H1 (cell line): ENCODE measurements around the gene IL23A. TPM values are rescaled to one million over a fixed set of nuclear protein-coding genes. Genes with fewer than 3 reads are reported as not detected.

ENCODE experiments used
- CTCF ChIA-PET: fragments of 300-600 bp; sonication (Branson Sonifier 250); formaldehyde crosslinking; loops from one replicate; lab custom pipeline; 2021; ENCODE audit not compliant: partially characterized antibody; lab: Charles Lee
- POLR2A ChIA-PET: fragments of 300-600 bp; sonication (Branson Sonifier 250); formaldehyde crosslinking; loops from one replicate; lab custom pipeline; 2021; ENCODE audit warnings: inconsistent platforms; ENCODE audit not compliant: partially characterized antibody; lab: Charles Lee
- DNase-seq, 2 experiments: peaks; one replicate each; pipeline versions ENCODE4 v3.0.0 to v3.0.0-alpha.2; 2010 to 2022; ENCODE audit warnings: low spot score in 2 of 2, low read depth in 1 of 2, mixed read lengths in 1 of 2
- FAIRE-seq: peaks from 2 replicates; lab custom pipeline; 2011; peaks lifted over from hg19 to GRCh38; lab: Jason Lieb, UNC
- H2AFZ ChIP-seq: 2 replicates; pipeline ENCODE4 v1.8.1; 2012; ENCODE audit warnings: low read length, inconsistent platforms
- H2AK5ac ChIP-seq: 2 replicates; pipeline ENCODE4 v1.6.1; 2013; ENCODE audit warnings: low read depth, low read length
- H2BK120ac ChIP-seq: replicated peaks from 2 replicates; pipeline ENCODE3; 2013; ENCODE audit warnings: low read depth, low read length, inconsistent platforms
- H2BK12ac ChIP-seq: 2 replicates; pipeline ENCODE4 v1.6.1; 2013; ENCODE audit warnings: low read depth, low read length
- H2BK15ac ChIP-seq: 2 replicates; pipeline ENCODE4 v1.6.1; 2013; ENCODE audit warnings: low read length
- H2BK20ac ChIP-seq: 2 replicates; pipeline ENCODE4 v1.6.1; 2013; ENCODE audit warnings: low read length
- H2BK5ac ChIP-seq: 2 replicates; pipeline ENCODE4 v1.6.1; 2013; ENCODE audit warnings: low read depth, low read length
- H3K14ac ChIP-seq: 2 replicates; pipeline ENCODE4 v1.6.1; 2013; ENCODE audit warnings: inconsistent platforms; ENCODE audit not compliant: insufficient read length
- H3K18ac ChIP-seq: 2 replicates; pipeline ENCODE4 v1.6.1; 2013; ENCODE audit warnings: low read length; ENCODE audit errors: extremely low read depth
- H3K23ac ChIP-seq: 2 replicates; pipeline ENCODE4 v1.6.1; 2013; ENCODE audit warnings: inconsistent platforms; ENCODE audit not compliant: insufficient read length
- H3K23me2 ChIP-seq: 2 replicates; pipeline ENCODE4 v1.6.1; 2013; ENCODE audit warnings: low read depth, low read length
- H3K27ac ChIP-seq: 2 replicates; pipeline ENCODE4 v1.6.1; 2011; ENCODE audit warnings: low read depth, low read length, inconsistent platforms
- H3K27me3 ChIP-seq, 4 experiments: replicated peaks in 1 of 4; 1 replicate in 1 of 4; 2 replicates in 3 of 4; pipeline versions ENCODE4 v1.6.1 to v1.8.1; 2011 to 2013; ENCODE audit warnings: low read length in 3 of 4, mild to moderate bottlenecking in 3 of 4, inconsistent platforms in 2 of 4, mixed read lengths in 2 of 4, moderate library complexity in 1 of 4; ENCODE audit not compliant: control insufficient read depth in 3 of 4, insufficient read depth in 3 of 4; ENCODE audit errors: extremely low read depth in 1 of 4
- H3K36me3 ChIP-seq, 4 experiments: 2 replicates each; pipeline versions ENCODE4 v1.6.1 to v1.8.1; 2011 to 2013; ENCODE audit warnings: mild to moderate bottlenecking in 4 of 4, low read length in 3 of 4, moderate library complexity in 2 of 4, control low read depth in 1 of 4, inconsistent platforms in 1 of 4; ENCODE audit not compliant: insufficient read depth in 4 of 4, control insufficient read depth in 2 of 4
- H3K4ac ChIP-seq: replicated peaks from 2 replicates; pipeline ENCODE3; 2013; ENCODE audit warnings: low read length, low read depth, mixed read lengths, inconsistent platforms; ENCODE audit not compliant: insufficient read length
- H3K4me1 ChIP-seq, 4 experiments: replicated peaks in 1 of 4; 1 replicate in 1 of 4; 2 replicates in 3 of 4; pipeline versions ENCODE4 v1.6.1 to v1.8.1; 2011 to 2013; ENCODE audit warnings: low read length in 3 of 4, inconsistent platforms in 2 of 4, mixed read lengths in 1 of 4; ENCODE audit not compliant: insufficient read depth in 4 of 4, control insufficient read depth in 3 of 4
- H3K4me2 ChIP-seq, 2 experiments: 2 replicates each; pipeline versions ENCODE4 v1.6.1 to v1.8.1; 2011 to 2013; ENCODE audit warnings: low read depth in 2 of 2, low read length in 2 of 2, control low read depth in 1 of 2, inconsistent platforms in 1 of 2, mild to moderate bottlenecking in 1 of 2; ENCODE audit not compliant: insufficient read depth in 1 of 2
- H3K4me3 ChIP-seq, 4 experiments: fragments of 200-600, 300-600 bp in 1 of 4; sonication (generic), shearing (Covaris generic), sonication (Bioruptor Twin) in 1 of 4; 2 replicates each; pipeline versions ENCODE4 v1.5.1 to v1.8.1; 2011 to 2016; ENCODE audit warnings: low read length in 4 of 4, low read depth in 3 of 4, control low read depth in 2 of 4, inconsistent platforms in 2 of 4, mild to moderate bottlenecking in 2 of 4, mixed read lengths in 1 of 4, moderate library complexity in 1 of 4; ENCODE audit not compliant: insufficient read depth in 2 of 4; ENCODE audit errors: extremely low read depth in 1 of 4
- H3K56ac ChIP-seq: replicated peaks from 2 replicates; pipeline ENCODE3; 2013; ENCODE audit warnings: low read depth, mild to moderate bottlenecking, mixed read lengths, low read length, inconsistent platforms; ENCODE audit not compliant: insufficient read length
- H3K79me1 ChIP-seq: 2 replicates; pipeline ENCODE4 v1.6.1; 2013; ENCODE audit warnings: low read depth, low read length, control low read depth
- H3K79me2 ChIP-seq, 2 experiments: 2 replicates each; pipeline versions ENCODE4 v1.6.1 to v1.8.1; 2012 to 2013; ENCODE audit warnings: low read length in 2 of 2, mild to moderate bottlenecking in 2 of 2, inconsistent platforms in 1 of 2; ENCODE audit not compliant: insufficient read depth in 2 of 2, control insufficient read depth in 1 of 2
- H3K9ac ChIP-seq, 4 experiments: replicated peaks in 1 of 4; 1 replicate in 1 of 4; 2 replicates in 3 of 4; pipeline versions ENCODE4 v1.6.1 to v1.8.1; 2011 to 2013; ENCODE audit warnings: low read depth in 3 of 4, low read length in 3 of 4, control low read depth in 2 of 4, mild to moderate bottlenecking in 2 of 4, moderate library complexity in 2 of 4, inconsistent platforms in 1 of 4; ENCODE audit errors: extremely low read depth in 1 of 4
- H3K9me3 ChIP-seq, 2 experiments: 2 replicates each; pipeline versions ENCODE4 v1.6.1 to v1.8.1; 2012 to 2013; ENCODE audit warnings: mild to moderate bottlenecking in 2 of 2, moderate library complexity in 2 of 2, control low read depth in 1 of 2, inconsistent platforms in 1 of 2, low read depth in 1 of 2, low read length in 1 of 2, mixed read lengths in 1 of 2; ENCODE audit not compliant: insufficient read depth in 2 of 2
- H4K20me1 ChIP-seq, 2 experiments: replicated peaks in 1 of 2; 2 replicates each; pipeline versions ENCODE3 to v1.8.1; 2011 to 2013; ENCODE audit warnings: inconsistent platforms in 2 of 2, low read length in 2 of 2, mild to moderate bottlenecking in 1 of 2; ENCODE audit not compliant: insufficient read depth in 2 of 2, control insufficient read depth in 1 of 2
- H4K5ac ChIP-seq: 2 replicates; pipeline ENCODE4 v1.6.1; 2013; ENCODE audit warnings: low read length, low read depth, mixed read lengths, inconsistent platforms; ENCODE audit not compliant: insufficient read length
- H4K8ac ChIP-seq: 2 replicates; pipeline ENCODE4 v1.8.0; 2013; ENCODE audit warnings: mild to moderate bottlenecking, moderate library complexity, low read length, inconsistent platforms; ENCODE audit not compliant: insufficient read depth; ENCODE audit errors: extremely low read depth
- H4K91ac ChIP-seq: replicated peaks from 2 replicates; pipeline ENCODE3; 2013; ENCODE audit warnings: low read length, mixed read lengths, inconsistent platforms; ENCODE audit not compliant: insufficient read length
- ASH2L ChIP-seq: fragments of 200-600, 300-600 bp; sonication (generic); IDR thresholded peaks from one replicate; pipeline ENCODE4 v1.7.1; 2017; ENCODE audit warnings: low read length
- CREB1 ChIP-seq: IDR thresholded peaks from 2 replicates; pipeline ENCODE4 v1.6.1; 2012; ENCODE audit warnings: inconsistent platforms
- HDAC2 ChIP-seq, 2 experiments: fragments of 300-600 bp in 1 of 2; sonication (generic) in 1 of 2; IDR thresholded peaks; 2 replicates each; pipeline ENCODE4 v1.6.1; 2011 to 2012; ENCODE audit warnings: low read depth in 2 of 2, low read length in 2 of 2, mild to moderate bottlenecking in 2 of 2, moderate library complexity in 2 of 2, borderline replicate concordance in 1 of 2, inconsistent platforms in 1 of 2
- KDM4A ChIP-seq: IDR thresholded peaks from one replicate; pipeline ENCODE4 v1.7.1; 2012; ENCODE audit warnings: low read depth, mild to moderate bottlenecking, moderate library complexity, low read length, inconsistent platforms; ENCODE audit not compliant: severe bottlenecking
- MAFK ChIP-seq: IDR thresholded peaks from 2 replicates; pipeline ENCODE4 v1.6.1; 2012; ENCODE audit warnings: low read depth, mild to moderate bottlenecking, improper control_type of control experiment, low read length
- MAX ChIP-seq: IDR thresholded peaks from 2 replicates; pipeline ENCODE4 v1.6.1; 2012; ENCODE audit warnings: inconsistent platforms
- RAD21 ChIP-seq, 2 experiments: IDR thresholded peaks in 1 of 2; conservative IDR thresholded peaks in 1 of 2; 2 replicates each; pipeline ENCODE4 v1.6.1; 2011; ENCODE audit warnings: low read depth in 2 of 2, low read length in 2 of 2, improper control_type of control experiment in 1 of 2, inconsistent platforms in 1 of 2, mild to moderate bottlenecking in 1 of 2, moderate library complexity in 1 of 2
- RBBP5 ChIP-seq: IDR thresholded peaks from 2 replicates; pipeline ENCODE4 v1.7.1; 2012; ENCODE audit warnings: low read depth, mild to moderate bottlenecking, inconsistent platforms, low read length, moderate library complexity, borderline replicate concordance
- SP4 ChIP-seq: IDR thresholded peaks from 2 replicates; pipeline ENCODE4 v1.6.1; 2012; ENCODE audit warnings: low read length, inconsistent platforms
- TEAD4 ChIP-seq: IDR thresholded peaks from 2 replicates; pipeline ENCODE4 v1.6.1; 2012; ENCODE audit warnings: low read depth, low read length, inconsistent platforms, mixed read lengths
- WGBS, 2 experiments: shearing (Covaris generic) in 1 of 2; methylation state at CpG; one replicate each; pipeline versions ENCODE4 v1.1.6 to v1.1.7; 2013 to 2015; ENCODE audit warnings: low lambda C conversion rate in 2 of 2, mixed read lengths in 2 of 2, inconsistent platforms in 1 of 2, low coverage in 1 of 2, missing lambda C conversion rate in 1 of 2; ENCODE audit not compliant: insufficient replicate concordance in 2 of 2, insufficient coverage in 1 of 2, insufficient read length in 1 of 2; ENCODE audit errors: extremely low coverage in 1 of 2, missing lambda C conversion rate in 1 of 2; 5-methylcytosine and 5-hydroxymethylcytosine counted together
- polyA plus RNA-seq, 7 experiments: library from polyadenylated mRNA; depleted of rRNA in 3 of 7; stranded (reverse) in 5 of 7; unstranded in 2 of 7; fragments of >200 nt in 5 of 7; fragments of 200-250 nt in 2 of 7; gene quantifications; 1 replicate in 5 of 7; 2 replicates in 1 of 7; 4 replicates in 1 of 7; pipeline versions ENCODE4 v1.2.1 to v1.2.3, GENCODE V29; 2011 to 2013; ENCODE audit warnings: missing spikeins in 2 of 7, mixed read lengths in 2 of 7
- total RNA-seq: library from RNA; stranded (reverse); fragmentation: NEBNext Ultra II Directional; extraction: Animal tissue kit (Norgen Biotek cat#: 25700); gene quantifications from 2 replicates; pipeline ENCODE4 v1.2.1, GENCODE V29; 2021

IL23A gene
- total and polyA plus RNA-seq, 2 of the 8 experiments (the other 6 are each of a cell fraction or from before 2014, with no cell fraction given) = 2.3 to 3.6 TPM

- Histone ChIP-seq H3K79me2 (peaks cover 12 to 38% of the 10 kb centered on the region in 2 experiments), H2AFZ (no peak within 1 kb of the TSS), H2BK5ac (peak within 1 kb of the TSS; percentile 86), H4K91ac (no peak within 1 kb of the TSS), H3K36me3 (peaks cover 2 to 6% (median 4%) of the 10 kb centered on the region in 4 experiments; a peak in 5 of 8 replicates), H3K4ac (no peak within 1 kb of the TSS), H3K4me1 (peaks cover 0 to 9% (median 2%) of the 10 kb centered on the region in 4 experiments; a peak in 4 of 7 replicates), H3K14ac (no peak within 1 kb of the TSS), H2BK12ac (peak within 1 kb of the TSS; percentile 77; the same call in 1 of the 2 replicates), H2BK15ac (no peak within 1 kb of the TSS), H3K23me2 (peaks cover 3% of the 10 kb centered on the region; the same call in 1 of the 2 replicates), H3K27me3 (no peaks in the 10 kb centered on the region), H4K20me1 (peaks cover 0 to 2% of the 10 kb centered on the region in 2 experiments), H4K5ac (peak within 1 kb of the TSS; percentile 10), H3K4me2 (peak within 1 kb of the TSS; percentile 82 to 90), H2BK20ac (no peak within 1 kb of the TSS), H2BK120ac (no peak within 1 kb of the TSS), H3K9ac (peak within 1 kb of the TSS; percentile 65 to 75 (median 68)), H3K56ac (peak within 1 kb of the TSS; percentile 24), H4K8ac (peak within 1 kb of the TSS; percentile 63; the same call in 1 of the 2 replicates), H3K4me3 (peak within 1 kb of the TSS; percentile 95 to 99 (median 96)), H3K9me3 (no peaks in the 10 kb centered on the region), H3K79me1 (no peaks in the 10 kb centered on the region), H3K18ac (peak within 1 kb of the TSS; percentile 86), H3K23ac (no peak within 1 kb of the TSS), H2AK5ac (no peak within 1 kb of the TSS), H3K27ac (peak within 1 kb of the TSS; percentile 78)
- peak; percentile 92 to 97 for DNase-seq
- ChIA-PET CTCF (interaction anchor here (1.3 to 1.6 kb wide), 2 partner anchors 77 to 110 kb away, joined by 3 read pairs; partner anchors contain the start of gene SMARCC2), POLR2A (interaction anchor here (0.7 to 2.1 kb wide), 14 partner anchors 18 to 183 kb away, joined by 3 to 14 read pairs (median 4); partner anchors contain the start of genes ANKRD52, COQ10A, IL23A and PAN2)
- FAIRE-seq = no peak
- WGBS, 2 experiments = 0% methylated on average over 56 of the region's 63 CpGs; no CpG with 5 or more reads in 1 of the 2 experiments
- no peak for TF ChIP-seq RAD21 (IDR thresholded peaks at IDR 0.05 in 1 of 2, conservative IDR thresholded peaks at IDR 0.05 in 1 of 2; ENCODE audit: low read depth in 2 of 2, low read length in 2 of 2)
- peak; percentile 51 for TF ChIP-seq ASH2L
- peak; percentile 68 for TF ChIP-seq MAX
- 0 out of 4 replicates have a peak, but pooled peaks of 1 of the 2 experiments have one; percentile 64 for TF ChIP-seq HDAC2 (IDR thresholded peaks at IDR 0.05; ENCODE audit: borderline replicate concordance in 1 of 2, low read depth in 2 of 2, low read length in 2 of 2)
- peak; percentile 56 for TF ChIP-seq CREB1
- peak; percentile 51 for TF ChIP-seq KDM4A
- TF ChIP-seq SP4 = peak; percentile 92; the same call in 1 of the 2 replicates
- peak; percentile 56; the same call in 1 of the 2 replicates for TF ChIP-seq RBBP5
- TF ChIP-seq TEAD4 = no peak
- TF ChIP-seq MAFK = no peak
Observed at GRCh38 chr12:56299853-56300643, 38.6 kb upstream of the IL23A start, which contains the start of gene CS. Gene CS, minus strand, starts transcription at chr12:56300330. Its CDS starts 129 bp downstream, at chr12:56300201.
